GM19240 (cell line): ENCODE measurements around the gene FYB1.

Experiments used
- DNase-seq: peaks from one replicate; pipeline ENCODE4 v3.0.0; 2011; ENCODE audit warnings: low spot score; ENCODE audit not compliant: insufficient read length

FYB1 gene

DNA sequence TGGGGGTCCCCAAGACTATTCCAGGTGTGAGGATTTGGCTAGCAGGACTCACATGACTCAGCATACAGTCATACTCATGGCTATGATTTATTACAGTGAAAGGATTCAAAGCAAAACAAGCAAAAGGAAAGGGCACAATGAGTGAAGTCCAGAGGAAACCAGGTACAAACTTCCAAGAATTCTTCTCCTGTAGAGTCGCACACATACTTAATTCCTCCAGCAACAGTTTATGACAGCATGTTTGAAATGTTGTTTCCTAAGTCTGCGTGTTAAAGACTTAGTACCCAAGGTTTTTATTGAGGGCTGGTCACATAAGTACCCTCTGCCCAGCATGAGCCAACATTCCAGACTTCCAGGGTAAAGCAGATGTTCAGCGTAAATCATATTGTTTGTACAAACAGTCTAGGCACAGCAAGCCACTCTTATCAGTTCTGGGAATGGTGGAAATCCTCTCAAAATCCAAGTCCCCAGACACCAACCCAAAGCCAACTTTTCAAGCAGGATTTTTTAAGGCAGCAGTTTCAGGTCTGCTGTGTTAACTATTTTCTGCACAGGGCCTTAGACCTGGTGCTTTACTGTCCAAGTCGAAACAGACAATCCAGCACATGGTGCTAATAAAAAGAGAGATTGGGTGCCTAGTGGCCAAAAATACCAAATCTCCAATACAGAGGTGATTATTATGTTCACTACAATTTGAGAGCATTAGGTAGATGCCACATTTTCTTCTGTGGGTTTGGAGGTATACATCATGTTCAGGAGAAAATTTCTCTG, 126.6 kb downstream of the FYB1 start:
- no peak for DNase-seq

- no peak for DNase-seq
These were observed 127.3 kb downstream of the FYB1 start for GRCh38 chr5:39091940-39092580.

GRCh38 chr5:39083968-39084367, 135.4 kb downstream of the FYB1 start:
- no peak for DNase-seq

DNA sequence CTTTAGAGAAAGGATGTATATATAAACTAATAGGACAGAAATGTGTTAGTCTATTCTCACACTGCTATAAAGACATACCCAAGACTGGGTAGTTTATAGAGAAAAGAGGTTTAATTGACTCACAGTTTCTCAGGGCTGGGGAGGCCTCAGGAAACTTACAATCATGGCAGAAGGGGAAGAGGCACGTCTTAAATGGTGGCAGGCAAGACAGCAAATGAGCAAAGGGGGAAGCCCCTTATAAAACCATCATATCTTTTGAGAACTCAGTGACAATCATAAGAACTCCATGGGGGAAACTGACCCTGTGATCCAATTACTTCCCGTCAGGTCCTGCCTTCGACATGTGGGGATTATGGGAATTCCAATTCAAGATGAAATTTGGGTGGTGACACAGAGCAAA, 136.4 kb downstream of the FYB1 start:
- DNase-seq, result no peak

- no peak for DNase-seq
These were observed 138.7 kb downstream of the FYB1 start for GRCh38 chr5:39080597-39081204.

- no peak for DNase-seq
These were observed 139.2 kb downstream of the FYB1 start for GRCh38 chr5:39080168-39080567.

GRCh38 chr5:39079147-39079546, 140.2 kb downstream of the FYB1 start:
- DNase-seq, result no peak

DNA sequence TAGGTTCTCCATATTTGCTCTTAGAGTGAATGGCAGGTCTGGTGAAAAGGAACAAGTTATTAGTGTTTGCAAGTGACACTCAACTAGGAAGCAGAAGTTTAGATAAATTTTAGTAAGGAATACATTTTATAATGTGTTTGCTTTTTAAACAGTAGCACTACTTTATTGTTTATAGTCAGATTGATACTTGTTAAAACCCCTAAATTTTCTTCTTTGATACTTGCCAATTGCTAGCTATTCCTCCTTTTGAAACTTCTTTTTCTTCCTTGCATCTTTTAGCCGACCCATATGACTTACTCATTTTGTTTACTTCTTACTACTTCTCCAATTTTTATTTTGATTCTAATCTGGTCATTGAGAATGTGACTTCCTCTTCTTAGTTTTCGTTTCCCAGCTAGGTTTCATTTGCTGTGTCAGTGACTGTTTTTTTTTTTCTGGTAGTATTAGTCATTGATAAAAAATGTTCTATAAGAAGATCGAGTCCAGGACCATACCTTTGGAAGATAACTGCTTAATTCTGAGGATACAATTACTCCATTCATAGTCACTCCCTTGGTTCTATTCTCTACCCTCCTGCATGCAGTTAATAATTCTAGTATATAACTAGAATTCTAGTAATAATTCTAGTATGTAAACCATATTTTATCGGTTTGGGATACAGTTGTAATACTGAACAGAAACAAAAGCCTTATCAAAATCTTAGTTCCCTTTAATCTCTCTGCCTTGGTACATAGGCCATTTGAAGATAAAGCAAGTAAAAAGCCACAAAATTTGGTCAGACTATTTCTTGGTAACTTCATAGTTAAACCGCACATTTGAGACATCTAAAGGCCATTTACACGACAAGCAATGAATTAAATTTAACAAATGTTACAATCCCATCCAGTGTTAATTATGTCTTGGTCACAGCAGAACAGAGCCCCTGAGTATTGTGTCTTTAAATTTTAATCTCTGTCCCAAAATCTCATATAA, 142.3 kb downstream of the FYB1 start:
- no peak for DNase-seq

DNA sequence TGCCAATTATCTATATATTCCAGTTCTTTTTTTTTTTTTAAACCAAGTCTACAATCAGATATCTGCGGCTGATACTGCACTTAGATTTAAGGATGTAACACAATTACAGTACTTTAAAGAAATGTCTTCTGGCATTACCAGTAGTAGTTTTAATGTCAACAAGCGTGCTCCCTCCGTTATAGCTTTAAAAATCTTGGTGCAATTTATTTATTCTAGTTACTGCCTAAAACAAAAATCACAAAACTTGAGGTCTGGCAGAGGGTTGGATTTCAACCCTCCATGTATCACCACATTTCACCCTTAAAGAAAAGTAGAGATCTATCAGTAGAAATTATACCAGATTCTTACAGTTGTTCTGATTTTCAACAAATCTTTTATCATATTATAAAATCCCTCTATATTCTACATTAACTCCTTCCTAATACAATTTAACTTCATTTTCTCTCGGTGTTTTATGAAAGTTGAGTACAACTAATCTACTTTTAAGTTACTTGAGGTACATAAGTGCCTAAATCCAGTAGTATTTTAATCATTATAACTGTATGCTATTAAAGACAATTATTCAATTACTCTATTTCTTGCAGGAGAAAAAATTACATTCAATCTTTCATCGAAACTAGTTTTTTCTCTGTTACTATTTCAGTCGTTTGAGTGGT, 143.1 kb downstream of the FYB1 start:
- DNase-seq, result no peak

GRCh38 chr5:39074017-39074814, 145.1 kb downstream of the FYB1 start, which contains the start of gene RICTOR:
Gene RICTOR, minus strand, starts transcription at chr5:39074399. Its CDS starts 22 bp downstream, at chr5:39074377.
- DNase-seq, result peak; percentile 61

GRCh38 chr5:39073767-39074016, 145.7 kb downstream of the FYB1 start:
- no peak for DNase-seq

DNA sequence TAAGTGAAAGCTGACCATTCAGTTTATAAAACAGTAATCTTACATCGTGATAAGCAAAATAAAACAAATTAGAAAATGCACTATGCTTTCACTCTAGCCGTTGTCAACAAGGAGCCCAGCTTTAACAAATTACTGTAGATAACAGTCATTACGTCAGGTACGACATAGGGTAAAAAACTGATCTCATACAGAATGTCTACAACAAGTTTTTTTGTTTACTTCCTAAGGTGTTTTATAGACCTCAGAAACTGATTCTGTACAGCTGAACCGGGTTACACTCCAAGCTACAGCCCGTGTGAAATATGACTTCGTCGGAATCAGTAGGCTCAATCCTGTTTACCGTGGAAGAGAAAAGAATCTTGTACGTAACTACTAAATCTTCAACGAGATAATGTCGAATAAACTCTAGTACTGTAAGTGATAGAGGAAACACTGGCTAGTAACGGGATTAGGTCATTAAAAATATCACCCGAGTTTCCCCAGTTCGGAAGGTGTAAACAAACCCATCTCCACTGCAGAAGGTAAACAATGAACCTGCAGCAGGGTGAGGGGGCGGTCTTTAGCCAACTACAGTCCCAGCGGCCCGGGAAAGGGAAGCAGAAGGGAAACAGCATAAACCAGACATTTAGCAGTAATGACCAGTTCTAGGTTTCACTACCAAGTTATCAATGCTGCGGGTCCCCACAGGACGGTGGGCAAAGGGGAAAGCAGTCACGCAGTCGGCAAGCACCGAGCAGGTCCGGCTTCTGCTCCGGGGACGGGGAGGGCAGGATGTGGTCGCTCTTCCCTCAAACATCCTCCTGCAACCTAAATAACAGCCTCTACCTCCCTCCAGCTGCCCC, 146.2 kb downstream of the FYB1 start:
- peak; percentile 28 for DNase-seq

DNA sequence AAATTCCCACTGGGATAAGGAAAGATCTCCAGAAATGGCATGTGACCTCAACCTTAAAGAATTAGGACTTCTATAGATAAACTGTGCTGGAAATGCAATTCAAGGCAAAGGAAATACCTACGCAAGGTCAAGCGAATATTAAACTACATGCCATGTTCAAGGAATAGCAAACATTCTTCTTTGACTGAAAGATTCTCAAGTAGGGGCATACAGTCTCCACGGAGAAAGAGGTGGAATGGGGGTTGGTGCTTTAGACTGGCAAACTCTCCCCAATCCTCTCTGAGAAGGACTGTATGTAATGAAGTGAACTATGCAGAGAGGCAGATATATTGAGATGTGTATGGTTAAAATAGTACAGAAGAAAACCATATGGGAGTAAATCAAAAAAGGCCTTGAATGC, 151.3 kb downstream of the FYB1 start:
- no peak for DNase-seq

- no peak for DNase-seq
These were observed 154.9 kb downstream of the FYB1 start for GRCh38 chr5:39064450-39064849.

DNA sequence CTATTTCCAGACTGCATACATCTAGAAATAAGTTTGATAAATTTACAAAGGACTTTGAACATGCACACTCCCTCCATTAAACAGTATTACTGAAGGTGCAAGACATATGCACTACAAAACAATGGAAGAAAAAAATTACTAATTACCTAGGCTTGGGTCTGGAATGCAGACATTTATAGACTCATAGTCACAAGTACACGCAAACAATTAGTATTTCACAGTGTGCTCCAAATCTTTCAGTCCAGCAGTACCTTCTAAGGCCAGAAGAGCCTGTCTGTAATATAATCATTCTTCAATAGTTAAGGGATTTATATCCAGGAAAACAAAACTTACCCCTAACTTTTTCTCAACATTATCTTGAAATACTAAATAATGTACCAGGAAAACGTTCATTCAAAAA, 156.3 kb downstream of the FYB1 start:
- DNase-seq, result no peak

DNA sequence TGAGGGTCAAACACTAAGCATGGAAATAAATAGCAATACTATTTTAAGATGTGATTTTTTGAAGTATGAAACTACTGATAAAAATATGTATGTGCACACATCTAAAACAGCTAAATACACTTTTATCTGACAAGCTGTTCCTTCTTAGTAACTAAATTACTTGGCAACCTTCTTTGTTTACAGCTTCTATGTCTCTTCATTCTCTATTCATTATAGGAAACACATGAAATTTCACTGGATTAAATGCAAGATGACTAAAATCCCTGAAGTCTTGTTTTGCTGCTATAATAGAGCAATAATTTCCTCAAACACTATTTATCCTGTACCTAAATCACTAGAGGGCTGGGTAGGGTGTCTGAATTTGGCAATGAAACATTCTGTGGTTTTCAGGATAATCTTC, 156.8 kb downstream of the FYB1 start:
- DNase-seq, result no peak

DNA sequence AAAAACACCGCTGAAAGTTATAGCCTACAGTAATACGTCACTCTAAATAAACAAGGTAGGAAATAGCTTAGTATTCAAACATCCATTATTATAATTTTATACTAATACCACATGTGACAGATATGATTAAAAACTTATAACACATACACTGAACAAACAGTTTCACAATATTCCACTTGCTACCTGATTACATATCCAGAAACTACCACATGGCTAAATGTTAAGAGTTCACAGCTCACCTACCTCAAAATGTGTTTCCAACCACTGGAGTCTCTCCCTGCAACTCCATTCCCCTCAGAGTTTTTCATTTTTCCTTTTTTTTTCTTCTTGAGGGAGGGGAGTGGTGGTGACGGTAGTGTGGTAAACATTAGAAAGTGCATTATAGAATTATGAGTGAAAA, 157.3 kb downstream of the FYB1 start:
- no peak for DNase-seq

DNA sequence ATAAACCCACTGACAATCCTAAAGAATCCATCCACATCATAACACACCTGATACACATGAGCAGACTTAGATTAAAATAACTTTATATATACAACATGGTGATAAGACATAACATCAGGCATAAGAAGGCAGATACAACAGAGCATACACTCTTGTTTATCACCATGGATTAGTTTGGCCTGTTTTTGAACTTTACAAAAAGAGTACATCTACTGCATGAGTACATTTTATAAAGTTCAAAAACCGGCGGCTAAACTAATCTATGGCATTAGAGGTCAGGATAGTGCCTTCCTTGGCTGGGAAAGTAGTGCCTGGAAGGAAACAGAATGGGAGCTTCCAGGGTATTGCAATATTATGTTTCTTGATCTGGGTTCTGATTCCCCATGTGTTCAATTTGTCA, 160.3 kb downstream of the FYB1 start:
- DNase-seq, result no peak

DNA sequence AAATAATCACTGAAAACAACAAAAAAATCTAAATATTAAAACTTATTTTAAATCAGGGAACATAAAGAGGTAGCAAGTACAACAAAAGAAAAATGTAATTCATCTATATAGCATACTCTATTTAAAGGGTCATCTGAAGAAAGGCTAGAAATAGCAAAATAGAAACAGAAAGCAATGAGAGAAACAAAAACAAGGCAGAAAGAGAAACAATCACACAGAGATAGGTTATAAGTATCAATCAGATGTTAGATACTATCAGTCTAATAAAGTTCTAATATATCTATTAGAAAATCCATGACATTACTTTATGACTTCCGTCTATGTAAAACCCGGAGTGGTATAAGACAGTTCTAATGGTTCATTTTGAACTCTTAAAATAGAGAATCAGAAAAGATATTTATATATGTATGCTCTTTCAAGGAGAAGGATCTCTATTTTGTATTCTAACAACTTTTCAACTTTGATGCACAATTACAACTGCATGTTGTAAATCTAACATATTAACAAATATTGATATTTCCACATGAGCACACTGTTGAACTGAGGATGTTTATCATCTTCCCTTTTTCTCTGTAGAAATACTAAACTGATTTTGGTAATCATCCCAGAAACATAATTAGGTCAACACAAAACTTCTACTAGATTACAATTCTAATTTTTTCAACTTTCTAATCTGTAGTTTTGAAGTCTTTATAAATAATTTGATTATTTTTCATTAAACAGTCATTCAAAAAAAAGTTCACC, 161.0 kb downstream of the FYB1 start:
- no peak for DNase-seq
